NCI-H345 treated with DMSO at 0.1 percent for 48 hours (cell line): ENCODE results near the gene GATAD2B.

Experiments used
- DNase-seq: peaks from one replicate; lab custom pipeline; 2025; ENCODE audit not compliant: unreplicated experiment; lab: John Stamatoyannopoulos, UW

Gene GATAD2B

GRCh38 chr1:153799566-153800465 lies 123.0 kb downstream of the GATAD2B start:
- DNase-seq: no peak

DNA sequence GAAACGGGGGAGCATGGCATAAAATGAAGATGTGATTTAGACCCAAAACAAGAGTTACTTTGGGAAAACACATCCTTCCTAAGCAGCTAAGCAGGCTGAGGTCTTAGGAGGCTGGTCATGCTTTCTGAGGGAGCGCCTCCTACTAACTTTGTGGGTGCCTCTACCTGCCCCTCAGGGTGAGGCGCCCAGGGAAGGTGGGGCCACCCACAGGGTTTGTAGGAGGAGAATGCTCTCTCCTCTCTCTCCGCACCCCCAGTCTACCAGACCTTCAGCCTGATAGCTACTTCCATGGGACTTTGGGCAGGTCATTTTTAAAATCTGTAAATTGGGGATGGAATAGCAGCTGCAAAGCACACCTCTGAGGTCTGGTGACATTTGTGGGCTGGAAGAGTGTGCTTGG lies 123.8 kb downstream of the GATAD2B start:
- no peak for DNase-seq

DNA sequence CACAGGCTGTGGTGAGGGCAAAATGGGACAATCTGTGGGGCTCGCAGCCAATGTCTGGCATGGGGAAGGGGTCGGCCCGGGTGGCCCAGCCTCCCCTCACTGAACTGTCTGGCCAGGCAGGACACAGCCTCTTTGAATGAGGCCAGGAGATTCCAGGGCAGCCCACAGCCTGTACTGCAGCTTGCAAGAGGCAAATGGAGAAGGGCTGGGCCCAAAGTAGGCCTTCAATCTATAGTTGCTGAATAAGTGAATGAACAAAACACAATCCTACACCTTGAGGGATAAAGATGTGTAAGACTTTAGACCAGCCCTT lies 124.3 kb downstream of the GATAD2B start:
- DNase-seq: no peak

DNA sequence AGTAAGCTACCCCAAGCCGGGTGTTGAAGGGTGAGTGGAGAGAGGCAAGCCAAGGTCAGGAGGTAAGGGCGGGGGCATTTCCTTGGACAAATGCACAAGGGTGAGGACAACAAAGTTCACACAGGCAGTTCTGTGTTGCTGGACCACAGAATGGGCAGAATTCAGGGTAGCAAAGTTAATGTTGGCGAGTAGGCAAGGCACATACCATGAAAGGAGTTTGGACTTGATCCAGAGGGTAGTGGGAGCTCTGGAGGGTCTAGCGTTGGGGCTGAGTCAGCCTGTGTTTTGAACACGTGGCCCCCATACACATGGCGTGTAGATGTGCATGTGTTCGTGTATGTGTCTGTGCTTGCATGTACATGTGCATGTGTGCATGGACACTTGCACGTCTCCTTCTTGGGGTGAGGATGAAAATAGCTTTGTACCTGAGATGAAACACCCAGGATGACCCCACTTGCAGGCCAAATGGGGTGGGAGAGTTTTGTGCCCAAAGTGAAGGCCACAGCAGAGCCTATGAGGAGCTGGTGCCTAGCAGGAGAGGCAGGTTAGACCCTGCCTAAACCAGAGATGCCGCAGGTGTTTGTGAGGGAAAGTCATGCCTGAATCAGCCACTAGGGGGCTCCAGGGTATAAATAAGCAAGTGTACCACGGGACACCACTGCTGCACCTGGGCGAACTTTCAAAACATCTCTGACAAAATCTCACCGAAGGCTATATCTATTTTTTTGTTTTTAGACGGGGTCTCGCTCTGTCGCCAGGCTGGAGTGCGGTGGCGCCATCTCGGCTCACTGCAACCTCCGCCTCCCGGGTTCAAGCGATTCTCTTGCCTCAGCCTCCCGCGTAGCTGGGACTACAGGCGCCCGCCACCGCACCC lies 125.7 kb downstream of the GATAD2B start:
- peak; percentile 87 for DNase-seq

DNA sequence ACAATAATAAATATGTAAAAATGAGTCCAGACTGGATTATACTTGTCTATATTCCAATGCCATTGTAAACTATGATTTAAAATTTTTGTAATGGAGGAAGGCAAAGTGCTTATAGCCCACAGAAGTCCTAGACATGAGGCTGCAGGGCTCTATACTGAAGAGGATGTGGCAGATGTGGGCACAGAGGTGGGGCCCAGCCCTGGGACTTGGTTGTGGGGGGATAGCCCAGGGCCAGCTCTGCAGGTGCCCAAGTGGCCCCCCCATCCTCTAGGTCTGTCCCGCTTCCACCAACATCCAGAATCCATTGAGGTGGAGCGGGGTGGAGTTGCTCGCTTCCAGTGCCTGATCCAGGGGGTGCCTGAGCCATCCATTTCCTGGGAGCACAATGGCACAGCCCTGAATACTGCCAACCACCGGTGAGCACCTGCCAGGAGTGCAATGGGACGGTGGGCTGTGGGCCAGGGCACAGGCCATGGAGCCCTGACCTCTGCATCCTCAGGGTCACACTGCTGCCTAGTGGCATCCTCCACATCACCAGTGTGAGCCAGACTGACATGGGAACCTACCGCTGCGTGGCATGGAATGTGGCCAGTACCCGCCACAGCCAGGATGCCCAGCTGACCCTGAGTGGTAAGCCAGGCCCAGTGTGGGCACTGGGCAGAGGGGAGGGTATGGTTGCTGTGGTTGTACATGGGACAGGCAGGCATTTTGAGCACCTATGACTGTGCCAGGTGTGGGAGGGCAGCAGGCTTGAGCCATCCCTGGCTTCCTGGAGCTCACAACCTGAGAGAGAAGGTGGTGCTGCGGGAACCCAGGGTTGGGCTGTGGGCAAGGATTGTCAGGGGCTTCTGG lies 126.6 kb downstream of the GATAD2B start:
- DNase-seq: no peak

- no peak for DNase-seq
Measured at GRCh38 chr1:153795330-153795837, 127.4 kb downstream of the GATAD2B start.

DNA sequence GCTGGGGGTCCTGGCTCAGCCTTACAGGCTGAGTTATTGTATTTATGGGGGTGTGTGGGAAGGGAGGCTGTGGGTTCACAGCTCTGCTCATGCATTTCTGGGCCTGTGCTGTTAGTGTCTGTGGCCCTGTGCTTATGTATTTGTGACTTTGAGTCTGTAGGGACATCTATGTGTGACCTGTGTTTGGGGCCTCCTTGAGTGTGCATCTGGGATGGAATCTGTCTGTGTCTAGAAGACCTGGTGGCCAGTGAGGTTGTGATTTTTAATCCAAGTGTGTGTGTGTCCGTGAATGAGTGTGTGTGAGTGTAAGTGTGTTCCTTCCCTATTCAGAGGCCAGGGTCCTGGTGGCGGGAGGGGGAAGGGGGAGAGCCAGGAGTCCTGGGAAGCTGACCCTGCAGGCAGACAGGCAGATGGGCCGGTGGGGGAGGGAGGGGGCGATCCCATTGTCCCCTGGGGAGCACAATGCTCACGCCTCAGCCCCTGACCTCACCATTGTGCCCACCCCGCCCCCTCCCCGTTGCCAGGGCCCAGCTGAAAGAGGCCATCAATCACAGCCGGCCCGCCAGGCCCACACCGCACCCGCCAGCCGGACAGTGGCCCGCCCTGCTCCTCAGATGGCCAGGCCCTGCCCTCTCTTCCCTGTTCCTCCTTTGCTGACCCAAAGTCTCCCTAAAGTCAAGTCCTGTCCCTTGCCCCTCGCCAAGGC lies 128.0 kb downstream of the GATAD2B start:
- no peak for DNase-seq

DNA sequence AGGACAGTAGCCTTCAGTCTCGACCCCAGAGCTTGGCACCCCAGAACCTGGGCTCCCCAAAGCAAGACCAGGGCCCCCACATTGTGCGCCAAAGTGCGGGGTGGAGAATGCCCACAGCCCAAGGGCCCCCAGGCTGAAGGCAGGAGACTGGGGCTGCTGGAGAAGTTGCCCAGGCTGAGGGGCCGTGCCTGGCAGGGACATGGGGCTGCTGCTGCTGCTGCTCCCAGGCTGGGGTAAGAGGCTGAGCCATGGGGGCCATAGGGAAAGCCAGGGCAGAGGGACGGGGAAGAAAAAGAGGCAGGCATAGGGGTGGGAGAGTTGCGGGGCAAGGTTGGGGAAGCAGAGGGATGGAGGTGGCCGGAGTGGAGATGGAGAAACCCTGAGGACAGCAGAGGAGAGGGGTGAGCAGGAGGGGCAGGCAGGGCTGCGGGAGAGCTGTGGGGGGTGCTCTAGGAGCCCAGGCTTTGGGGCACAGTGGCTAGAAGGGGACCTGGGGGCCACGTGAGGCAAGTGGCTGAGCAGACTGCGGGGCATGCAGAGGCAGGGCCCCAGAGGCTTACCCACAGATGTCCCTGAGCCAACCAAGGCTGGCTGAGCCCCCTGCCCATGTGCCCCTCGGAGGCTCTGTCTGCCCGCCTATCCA lies 128.7 kb downstream of the GATAD2B start:
- DNase-seq: no peak

DNA sequence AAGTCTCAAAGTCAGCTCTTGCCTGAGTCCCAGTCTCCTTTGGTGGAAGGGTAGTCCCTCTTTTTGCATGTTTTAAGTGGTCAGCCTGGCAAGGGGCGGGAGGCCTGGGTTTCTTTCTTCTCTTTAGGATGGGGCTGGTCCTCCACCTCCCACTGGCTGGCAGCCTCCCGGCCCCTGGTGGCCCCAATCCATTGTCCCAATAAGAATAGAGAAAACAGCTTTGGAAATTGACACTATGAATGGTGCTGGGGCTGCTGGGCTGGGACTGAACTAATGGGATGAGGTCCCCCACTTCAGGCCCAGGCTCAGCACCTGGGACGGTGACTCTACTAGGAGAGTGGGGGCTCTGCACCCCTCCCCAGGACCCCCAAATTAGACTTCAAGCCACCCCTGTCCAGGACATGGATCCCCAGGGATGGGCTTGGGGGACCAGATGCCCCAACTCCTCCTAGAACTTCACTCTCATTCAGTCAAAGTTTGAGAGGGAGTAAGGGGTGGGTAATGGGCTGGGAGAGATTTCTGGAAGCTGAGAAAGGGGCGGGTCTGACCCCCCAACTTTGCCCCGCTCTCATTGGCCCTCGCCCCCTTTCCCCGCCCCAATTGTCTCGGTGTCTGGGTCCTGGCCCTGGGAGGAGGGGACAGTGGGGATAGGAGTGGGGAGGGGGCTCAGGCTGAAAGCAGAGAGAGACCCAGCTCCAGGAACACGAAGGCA lies 129.4 kb downstream of the GATAD2B start:
- DNase-seq: no peak

DNA sequence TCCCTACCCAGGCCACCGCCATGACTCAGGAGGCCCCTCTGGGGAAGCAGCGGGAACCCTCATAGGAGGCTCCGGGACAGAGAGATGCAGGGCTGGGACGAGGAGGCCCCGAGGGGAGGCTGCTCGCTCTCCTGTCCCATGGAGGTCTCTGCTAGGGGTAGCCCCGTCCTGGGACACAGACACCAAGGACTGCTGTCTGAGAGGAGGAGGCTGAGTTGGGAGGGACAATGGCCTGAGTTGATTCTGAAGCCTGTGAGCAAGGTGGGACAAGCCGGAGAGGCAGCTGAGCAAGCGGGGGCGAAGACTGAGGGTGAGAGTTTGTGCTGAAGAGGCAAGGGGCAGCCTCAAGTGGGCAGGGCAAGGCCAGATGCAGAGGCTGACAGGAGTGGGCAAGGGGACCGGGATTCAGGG lies 130.1 kb downstream of the GATAD2B start:
- DNase-seq: no peak

DNA sequence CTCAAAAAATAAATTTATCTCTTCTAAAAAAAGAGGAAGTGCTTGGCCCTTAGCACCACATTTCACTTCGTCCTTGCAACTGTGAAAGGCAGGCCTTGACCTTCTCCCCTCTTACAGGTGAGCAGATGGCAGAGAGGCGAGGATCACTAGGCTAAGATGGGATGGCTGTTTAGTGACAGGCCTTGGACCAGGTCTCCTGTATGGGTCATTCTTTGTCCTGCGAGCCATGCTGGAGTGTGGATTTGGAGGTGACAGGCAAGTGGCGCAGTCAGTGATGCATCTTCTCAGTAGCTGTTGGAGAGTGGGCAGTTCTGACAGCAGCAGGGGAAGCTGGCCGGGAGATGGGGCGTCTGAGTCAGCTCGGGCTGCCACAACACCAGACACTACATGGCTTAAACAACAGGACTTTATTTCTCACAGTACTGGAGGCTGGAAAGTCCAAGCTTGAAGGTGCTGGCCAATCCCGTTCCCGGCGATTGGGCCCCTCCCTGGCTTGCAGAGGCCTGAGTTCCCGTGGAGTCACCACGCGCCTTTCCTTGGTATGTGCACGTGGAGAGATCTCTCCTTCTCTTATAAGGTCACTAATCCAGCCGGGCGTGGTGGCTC lies 131.0 kb downstream of the GATAD2B start:
- no peak for DNase-seq

DNA sequence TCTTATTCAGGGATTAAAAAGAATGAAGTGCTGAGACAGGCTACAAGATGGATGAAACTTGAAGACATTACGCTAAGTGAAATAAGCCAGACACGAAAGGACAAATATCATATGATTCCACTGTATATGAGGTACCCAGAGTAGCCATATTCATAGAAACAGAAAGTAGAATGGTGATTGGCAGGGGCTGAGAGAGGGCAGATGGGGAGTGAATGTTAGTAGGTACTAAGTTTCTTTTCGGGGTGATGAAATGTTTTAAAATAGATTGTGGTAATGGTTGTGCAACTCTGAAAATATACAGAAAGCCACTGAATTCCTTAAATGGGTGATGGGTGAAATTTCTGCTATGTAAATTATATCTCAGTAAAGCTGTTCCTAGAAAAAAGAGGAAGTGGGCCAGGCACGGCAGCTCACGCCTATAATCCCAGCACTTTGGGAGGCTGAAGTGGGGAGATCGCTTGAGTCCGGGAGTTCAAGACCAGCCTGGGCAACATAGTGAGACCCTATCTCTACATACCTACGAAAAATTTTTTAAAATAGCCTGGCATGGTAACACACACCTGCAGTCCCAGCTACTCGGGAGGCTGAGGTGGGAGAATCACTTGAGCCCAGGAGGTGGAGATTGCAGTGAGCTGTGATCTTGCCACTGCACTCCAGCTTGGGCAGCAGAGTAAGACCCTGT lies 131.7 kb downstream of the GATAD2B start:
- no peak for DNase-seq

DNA sequence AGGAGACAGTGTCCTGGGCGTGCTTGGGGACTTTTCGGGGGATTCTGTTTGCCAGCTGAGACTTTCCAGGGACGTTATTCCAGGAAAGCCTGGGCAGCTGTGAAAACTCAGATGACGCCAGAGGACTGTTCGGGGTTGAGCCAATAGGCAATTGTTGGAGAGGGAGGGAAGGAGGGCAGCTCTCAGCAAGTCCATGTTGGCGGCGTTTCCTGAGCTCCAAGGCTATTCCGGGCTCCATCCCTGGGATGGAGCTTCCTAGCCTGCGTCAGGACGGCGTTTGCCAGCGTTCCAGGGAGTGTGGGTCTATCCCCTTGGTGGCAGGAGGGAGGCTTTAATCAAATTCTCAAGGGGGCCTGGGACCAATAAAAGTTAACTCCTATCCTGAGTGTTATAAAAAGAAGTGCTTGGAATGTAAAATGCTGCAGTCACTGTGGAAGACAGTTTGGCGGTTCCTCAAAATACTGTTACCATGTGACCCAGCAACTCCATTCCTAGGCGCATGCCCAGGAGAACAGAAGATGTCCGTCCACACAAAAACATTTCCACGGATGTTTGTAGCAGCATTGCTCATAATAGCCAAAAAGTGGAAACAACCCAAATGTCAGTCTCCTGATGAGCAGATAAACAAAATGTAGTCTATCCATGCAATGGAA lies 132.3 kb downstream of the GATAD2B start:
- DNase-seq: no peak

DNA sequence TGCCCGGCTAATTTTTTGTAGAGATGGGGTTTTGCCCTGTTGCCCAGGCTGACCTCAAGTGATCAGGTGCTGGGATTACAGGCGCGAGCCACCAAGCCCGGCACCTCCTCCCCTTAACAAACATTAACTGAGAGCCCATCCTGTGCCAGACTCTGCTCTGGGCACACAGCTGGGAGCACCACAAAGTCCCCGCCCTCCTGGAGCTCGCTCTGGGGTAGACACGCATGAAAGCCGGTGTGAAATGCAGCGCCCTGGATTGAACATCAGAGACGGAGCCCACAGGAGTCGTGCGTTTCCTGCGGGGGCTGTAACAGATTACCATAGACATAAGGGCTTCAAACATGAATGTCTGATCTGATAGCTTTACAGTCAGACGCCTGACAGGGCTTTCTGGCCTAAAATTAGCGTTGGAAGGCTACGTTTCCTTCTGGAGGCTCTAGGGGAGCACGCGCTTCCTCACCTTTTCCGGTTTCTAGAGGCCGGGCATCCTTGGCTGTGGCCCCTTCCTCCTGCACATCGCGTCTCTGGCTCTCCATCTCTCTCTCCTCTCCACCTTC lies 133.2 kb downstream of the GATAD2B start:
- DNase-seq: no peak

GRCh38 chr1:153786038-153786790 lies 136.6 kb downstream of the GATAD2B start:
- no peak for DNase-seq

GRCh38 chr1:153783233-153784190 lies 139.3 kb downstream of the GATAD2B start:
- peak; percentile 99 for DNase-seq
